ENCODE results near the gene MOB3A.
"Not testable (repeated sequence)": the region's sequence is repeated elsewhere in the genome, so short reads cannot be mapped to it uniquely, and the experiment has no call there.

Gene MOB3A

DNA sequence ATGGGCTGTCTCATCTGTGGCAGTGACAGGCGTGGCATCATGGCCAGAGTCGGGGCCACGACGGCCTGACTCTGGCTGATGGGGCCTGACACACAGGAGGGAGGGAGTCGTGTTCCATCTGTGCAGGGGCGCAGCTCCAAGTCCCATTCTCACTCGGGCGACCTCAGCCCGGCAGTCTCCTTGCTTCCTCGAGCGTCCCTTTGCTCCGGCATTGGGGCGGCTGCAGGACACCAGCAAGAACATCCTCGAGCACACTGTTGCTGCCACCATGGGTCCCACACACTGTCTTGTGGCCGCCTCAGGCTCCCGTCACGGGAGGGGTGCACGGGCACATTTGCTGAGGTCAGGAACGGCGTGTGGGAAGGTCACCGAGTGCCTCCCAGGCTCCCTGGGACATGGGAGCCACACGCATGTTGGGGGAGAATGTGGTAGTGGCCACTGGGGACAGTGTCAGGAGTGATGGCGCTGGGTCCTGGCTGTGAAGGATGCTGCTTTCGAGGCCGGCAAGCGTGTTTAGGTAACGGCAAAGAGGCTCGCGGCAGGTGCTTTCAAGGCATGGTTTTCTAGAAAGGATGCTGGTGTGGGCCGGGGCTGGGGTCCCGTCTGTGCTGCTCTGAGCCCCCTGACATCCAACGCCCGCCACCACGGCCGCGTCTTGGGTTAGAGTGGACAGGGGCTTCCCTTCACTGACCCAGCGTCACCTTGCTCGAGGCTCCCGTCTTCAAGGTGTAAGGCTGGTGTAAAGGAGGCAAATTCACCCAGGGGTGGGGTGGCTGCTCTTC is 4.0 kb upstream of the MOB3A start:
- TF ChIP-seq, protein P1, sequence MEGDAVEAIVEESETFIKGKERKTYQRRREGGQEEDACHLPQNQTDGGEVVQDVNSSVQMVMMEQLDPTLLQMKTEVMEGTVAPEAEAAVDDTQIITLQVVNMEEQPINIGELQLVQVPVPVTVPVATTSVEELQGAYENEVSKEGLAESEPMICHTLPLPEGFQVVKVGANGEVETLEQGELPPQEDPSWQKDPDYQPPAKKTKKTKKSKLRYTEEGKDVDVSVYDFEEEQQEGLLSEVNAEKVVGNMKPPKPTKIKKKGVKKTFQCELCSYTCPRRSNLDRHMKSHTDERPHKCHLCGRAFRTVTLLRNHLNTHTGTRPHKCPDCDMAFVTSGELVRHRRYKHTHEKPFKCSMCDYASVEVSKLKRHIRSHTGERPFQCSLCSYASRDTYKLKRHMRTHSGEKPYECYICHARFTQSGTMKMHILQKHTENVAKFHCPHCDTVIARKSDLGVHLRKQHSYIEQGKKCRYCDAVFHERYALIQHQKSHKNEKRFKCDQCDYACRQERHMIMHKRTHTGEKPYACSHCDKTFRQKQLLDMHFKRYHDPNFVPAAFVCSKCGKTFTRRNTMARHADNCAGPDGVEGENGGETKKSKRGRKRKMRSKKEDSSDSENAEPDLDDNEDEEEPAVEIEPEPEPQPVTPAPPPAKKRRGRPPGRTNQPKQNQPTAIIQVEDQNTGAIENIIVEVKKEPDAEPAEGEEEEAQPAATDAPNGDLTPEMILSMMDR (IDR thresholded peaks at IDR 0.05; ENCODE audit: low read depth, low read length), result no peak
- H3K9me3 ChIP-seq (ENCODE audit: severe bottlenecking), result no peaks in the 10 kb centered on the region
- DNase-seq, result no peak
- no peak overlapping the region for H3K27ac ChIP-seq
- no peak overlapping the region for H3K4me3 ChIP-seq (ENCODE audit: low read depth, low read length)
- no peaks in the 10 kb centered on the region for H3K27me3 ChIP-seq (ENCODE audit: insufficient read depth, low read depth, severe bottlenecking)
- H3K36me3 ChIP-seq, result peaks cover 41% of the 10 kb centered on the region

DNA sequence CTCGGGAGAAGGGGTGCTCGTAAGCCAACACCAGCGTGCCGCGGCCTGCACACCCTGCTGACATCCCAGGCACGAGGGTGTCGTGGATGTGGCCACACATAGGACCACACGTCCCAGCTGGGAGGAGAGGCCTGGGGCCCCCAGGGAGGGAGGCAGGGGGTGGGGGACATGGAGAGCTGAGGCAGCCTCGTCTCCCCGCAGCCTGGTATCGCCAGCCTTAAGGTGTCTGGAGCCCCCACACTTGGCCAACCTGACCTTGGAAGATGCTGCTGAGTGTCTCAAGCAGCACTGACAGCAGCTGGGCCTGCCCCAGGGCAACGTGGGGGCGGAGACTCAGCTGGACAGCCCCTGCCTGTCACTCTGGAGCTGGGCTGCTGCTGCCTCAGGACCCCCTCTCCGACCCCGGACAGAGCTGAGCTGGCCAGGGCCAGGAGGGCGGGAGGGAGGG is 3.0 kb upstream of the MOB3A start:
- TF ChIP-seq, protein P1 (IDR thresholded peaks at IDR 0.05; ENCODE audit: low read depth, low read length), result no peak
- H3K27ac ChIP-seq, result no peak overlapping the region
- no peaks in the 10 kb centered on the region for H3K27me3 ChIP-seq (ENCODE audit: insufficient read depth, low read depth, severe bottlenecking)
- no peak for DNase-seq
- peaks cover 37% of the 10 kb centered on the region for H3K36me3 ChIP-seq
- H3K9me3 ChIP-seq (ENCODE audit: severe bottlenecking), result no peaks in the 10 kb centered on the region
- no peak overlapping the region for H3K4me3 ChIP-seq (ENCODE audit: low read depth, low read length)

DNA sequence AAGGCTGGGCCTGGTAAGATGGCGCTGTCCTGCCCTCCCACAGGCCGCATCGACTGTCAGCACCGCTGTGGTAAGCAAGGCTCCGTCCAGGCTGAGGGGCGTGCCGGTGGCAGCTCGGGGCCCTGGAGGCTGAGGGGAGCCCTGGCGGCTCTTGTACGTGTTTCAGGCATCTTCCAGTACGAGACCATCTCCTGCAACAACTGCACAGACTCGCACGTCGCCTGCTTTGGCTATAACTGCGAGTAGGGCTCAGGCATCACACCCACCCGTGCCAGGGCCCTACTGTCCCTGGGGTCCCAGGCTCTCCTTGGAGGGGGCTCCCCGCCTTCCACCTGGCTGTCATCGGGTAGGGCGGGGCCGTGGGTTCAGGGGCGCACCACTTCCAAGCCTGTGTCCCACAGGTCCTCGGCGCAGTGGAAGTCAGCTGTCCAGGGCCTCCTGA is 1.8 kb upstream of the MOB3A start:
- Histone ChIP-seq H3K27me3 (ENCODE audit: insufficient read depth, low read depth, severe bottlenecking) (no peaks in the 10 kb centered on the region), H3K27ac (no peak overlapping the region), H3K36me3 (peaks cover 31% of the 10 kb centered on the region), H3K9me3 (ENCODE audit: severe bottlenecking) (no peaks in the 10 kb centered on the region), H3K4me3 (ENCODE audit: low read depth, low read length) (no peak overlapping the region)
- no peak for DNase-seq
- TF ChIP-seq, protein P1 (IDR thresholded peaks at IDR 0.05; ENCODE audit: low read depth, low read length), result no peak

DNA sequence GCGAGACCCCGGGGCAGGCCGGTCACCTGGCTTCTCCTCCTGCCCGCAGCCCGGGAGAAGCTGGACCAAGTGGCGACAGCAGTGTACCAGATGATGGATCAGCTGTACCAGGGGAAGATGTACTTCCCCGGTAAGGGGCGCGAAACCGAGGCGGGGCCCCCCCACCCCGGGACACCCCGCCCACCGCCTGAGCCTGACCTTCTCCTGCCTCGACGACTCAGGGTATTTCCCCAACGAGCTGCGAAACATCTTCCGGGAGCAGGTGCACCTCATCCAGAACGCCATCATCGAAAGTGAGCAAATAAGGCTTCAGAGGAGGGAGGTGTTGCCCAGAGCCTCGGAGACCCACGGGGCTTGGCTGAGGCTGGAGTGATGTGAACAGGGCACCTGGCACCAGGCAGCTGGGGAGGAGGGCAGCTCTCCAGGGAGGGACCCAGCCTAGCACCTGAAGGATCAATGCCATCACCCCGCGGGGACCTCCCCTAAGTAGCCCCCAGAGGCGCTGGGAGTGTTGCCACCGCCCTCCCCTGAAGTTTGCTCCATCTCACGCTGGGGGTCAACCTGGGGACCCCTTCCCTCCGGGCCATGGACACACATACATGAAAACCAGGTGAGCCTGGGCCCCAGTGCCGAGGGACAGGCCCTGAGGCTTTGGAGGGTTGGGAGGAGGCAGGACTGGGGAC is 1.2 kb upstream of the MOB3A start:
- no peak for DNase-seq
- no peaks in the 10 kb centered on the region for H3K9me3 ChIP-seq (ENCODE audit: severe bottlenecking)
- H3K4me3 ChIP-seq (ENCODE audit: low read depth, low read length), result peak overlapping the region; percentile 45
- TF ChIP-seq, protein P1 (IDR thresholded peaks at IDR 0.05; ENCODE audit: low read depth, low read length), result no peak
- no peak overlapping the region for H3K27ac ChIP-seq
- peaks cover 28% of the 10 kb centered on the region for H3K36me3 ChIP-seq
- H3K27me3 ChIP-seq (ENCODE audit: insufficient read depth, low read depth, severe bottlenecking), result no peaks in the 10 kb centered on the region

DNA sequence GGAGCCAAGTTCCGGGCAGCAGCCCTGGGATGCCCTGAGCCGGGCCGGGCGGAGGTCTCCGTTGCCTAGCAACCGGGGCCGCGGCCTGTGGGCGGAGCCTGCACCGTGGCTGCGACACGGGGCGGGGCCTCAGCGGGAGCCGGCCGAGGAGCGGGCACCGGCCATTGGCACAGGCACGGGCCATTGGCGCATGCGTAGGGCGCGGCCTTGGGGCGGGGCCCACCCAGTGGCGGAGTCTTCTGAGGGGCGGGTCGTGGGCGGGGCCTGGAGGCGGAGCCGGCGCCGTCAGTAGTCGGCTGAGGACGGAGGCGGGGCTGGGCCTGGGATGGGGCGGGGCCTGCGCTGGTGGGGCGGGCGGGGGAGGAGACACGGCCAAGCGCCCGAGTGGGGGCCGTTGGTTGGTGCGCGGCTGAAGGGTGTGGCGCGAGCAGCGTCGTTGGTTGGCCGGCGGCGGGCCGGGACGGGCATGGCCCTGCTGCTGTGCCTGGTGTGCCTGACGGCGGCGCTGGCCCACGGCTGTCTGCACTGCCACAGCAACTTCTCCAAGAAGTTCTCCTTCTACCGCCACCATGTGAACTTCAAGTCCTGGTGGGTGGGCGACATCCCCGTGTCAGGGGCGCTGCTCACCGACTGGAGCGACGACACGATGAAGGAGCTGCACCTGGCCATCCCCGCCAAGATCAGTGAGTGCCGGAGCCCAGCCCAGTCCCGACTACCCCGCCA is 515 bp upstream of the MOB3A start, which contains the start of gene IZUMO4:
Gene IZUMO4 (plus strand): TSS at position 436 of the 723 bp plus-strand sequence. CDS start 31 bp downstream, at position 467.
- Histone ChIP-seq H3K27me3 (ENCODE audit: insufficient read depth, low read depth, severe bottlenecking) (no peaks in the 10 kb centered on the region), H3K36me3 (peaks cover 24% of the 10 kb centered on the region), H3K4me3 (ENCODE audit: low read depth, low read length) (peak within 1 kb of the TSS; percentile 69), H3K27ac (peak within 1 kb of the TSS; percentile 94), H3K9me3 (ENCODE audit: severe bottlenecking) (no peaks in the 10 kb centered on the region)
- DNase-seq, result peak; percentile 98
- TF ChIP-seq, protein P1 (IDR thresholded peaks at IDR 0.05; ENCODE audit: low read depth, low read length), result peak; percentile 69

DNA sequence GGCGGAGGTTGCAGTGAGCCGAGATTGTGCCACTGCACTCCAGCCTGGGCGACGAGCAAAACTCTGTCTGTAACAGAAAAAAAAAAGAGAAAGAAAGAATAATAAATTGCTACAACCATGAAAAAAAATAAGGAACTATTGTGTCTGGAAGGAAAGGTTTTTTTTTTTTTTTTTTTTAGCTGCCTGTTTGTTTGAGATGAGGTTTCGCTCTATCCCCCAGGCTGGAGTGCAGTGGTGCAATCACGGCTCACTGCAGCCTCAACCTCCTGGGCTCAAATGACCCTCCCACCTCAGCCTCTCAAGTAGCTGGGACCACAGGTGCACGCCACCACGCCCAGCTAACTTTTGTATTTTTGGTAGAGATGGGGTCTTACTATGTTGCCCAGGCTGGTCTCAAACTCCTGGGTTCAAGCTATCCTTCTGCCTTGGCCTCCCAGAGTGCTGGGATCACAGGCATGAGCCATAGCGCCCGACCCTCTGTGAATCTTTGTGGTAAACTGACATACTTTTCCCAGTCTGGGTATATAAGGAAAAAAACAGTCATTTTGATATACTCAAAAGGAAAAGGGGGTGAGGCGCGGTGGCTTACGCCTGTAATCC is 4.1 kb downstream of the MOB3A start:
- H3K27ac ChIP-seq, result peak overlapping the region; percentile 59; the same call in 1 of the 2 replicates
- H3K36me3 ChIP-seq; H3K27me3 ChIP-seq (ENCODE audit: insufficient read depth, low read depth, severe bottlenecking); H3K9me3 ChIP-seq (ENCODE audit: severe bottlenecking); H3K4me3 ChIP-seq (ENCODE audit: low read depth, low read length); DNase-seq: not testable (repeated sequence)

All from WERI-Rb-1 (cell line).